Activated CD4-positive, alpha-beta T cell treated with anti-CD3 and anti-CD28 coated beads for 24 hours (primary cell): ENCODE measurements around the gene MCM3AP.
"Not testable (repeated sequence)": the region's sequence is repeated elsewhere in the genome, so short reads cannot be mapped to it uniquely, and the experiment has no call there.

ENCODE experiments used
- DNase-seq, 2 donors: peaks; one replicate each; pipeline ENCODE4 v3.0.0-alpha.2; 2020; ENCODE audit warnings: low read depth in 2 of 2

The MCM3AP gene

GRCh38 chr21:46205166-46205565 is 80.2 kb downstream of the MCM3AP start:
- DNase-seq = no peak

DNA sequence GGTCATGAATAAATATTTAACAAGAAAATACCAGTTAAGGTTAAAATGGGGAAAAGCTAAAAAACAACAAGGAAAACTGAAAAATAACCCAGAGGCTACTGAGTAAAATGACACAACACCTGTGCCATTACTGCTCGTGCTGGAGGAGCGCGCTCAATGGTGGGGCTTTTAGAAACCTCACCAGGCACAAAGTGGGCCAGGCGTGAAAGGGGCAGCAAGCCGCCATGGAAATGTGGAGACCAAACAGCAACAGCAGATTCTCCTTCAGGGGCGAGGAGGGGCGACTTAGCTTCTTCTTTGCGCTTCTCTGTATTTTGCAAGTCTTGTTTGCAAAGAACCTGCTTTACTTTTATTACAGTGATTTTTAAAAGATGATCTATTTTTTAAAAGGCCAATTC is 82.2 kb downstream of the MCM3AP start:
- no peak for DNase-seq

DNA sequence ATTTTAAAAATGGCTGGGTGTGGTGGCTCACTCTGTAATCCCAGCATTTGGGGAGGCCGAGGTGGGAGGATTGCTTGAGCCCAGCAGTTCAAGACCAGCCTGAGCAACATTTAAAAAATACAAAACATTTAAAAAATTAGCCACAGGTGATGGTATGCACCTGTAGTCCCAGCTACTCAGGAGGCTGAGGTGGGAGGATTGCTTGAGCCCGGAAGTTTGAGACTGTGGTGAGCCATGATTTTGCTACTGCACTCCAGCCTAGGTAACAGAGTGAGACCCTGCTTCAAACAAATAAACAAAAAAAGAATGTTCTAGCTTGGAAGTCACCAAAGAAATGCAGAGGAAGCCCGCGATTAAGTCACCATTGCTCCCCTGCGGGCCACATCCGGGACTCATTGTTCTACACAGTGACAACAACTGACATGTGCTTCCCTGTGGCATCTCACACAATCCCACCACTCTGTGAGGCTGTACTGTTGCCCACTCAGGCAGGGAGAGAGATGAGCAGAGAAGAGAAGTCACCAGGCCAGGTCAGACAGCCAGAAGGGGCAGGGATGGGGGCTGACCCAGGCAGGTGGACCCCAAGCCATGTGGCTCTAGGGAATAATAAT is 82.7 kb downstream of the MCM3AP start:
- no peak for DNase-seq

GRCh38 chr21:46200877-46201803 is 84.3 kb downstream of the MCM3AP start:
- not testable (repeated sequence) for DNase-seq

GRCh38 chr21:46199436-46200373 is 85.7 kb downstream of the MCM3AP start:
- DNase-seq = no peak

DNA sequence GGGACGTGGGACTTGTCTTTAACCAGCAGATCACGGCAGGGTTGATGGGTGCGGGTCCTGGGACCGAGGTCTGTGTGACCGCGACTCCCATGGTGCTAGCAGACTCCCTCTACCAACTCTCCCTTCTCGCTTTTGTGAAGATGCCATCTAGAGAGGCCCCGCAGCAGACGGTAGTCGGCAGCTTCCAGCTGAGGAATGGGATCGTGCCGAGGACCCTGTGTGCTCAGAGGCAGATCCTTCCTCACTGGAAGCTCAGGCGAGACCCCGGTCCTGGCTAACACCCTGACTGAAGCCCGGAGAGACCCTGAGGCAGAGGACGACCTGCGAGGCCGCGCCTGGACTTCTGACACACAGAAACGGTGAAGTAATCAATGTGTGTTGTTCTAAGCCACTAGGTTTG is 88.7 kb downstream of the MCM3AP start:
- DNase-seq = no peak

- DNase-seq = no peak
These were observed 89.7 kb downstream of the MCM3AP start for GRCh38 chr21:46195595-46196195.

DNA sequence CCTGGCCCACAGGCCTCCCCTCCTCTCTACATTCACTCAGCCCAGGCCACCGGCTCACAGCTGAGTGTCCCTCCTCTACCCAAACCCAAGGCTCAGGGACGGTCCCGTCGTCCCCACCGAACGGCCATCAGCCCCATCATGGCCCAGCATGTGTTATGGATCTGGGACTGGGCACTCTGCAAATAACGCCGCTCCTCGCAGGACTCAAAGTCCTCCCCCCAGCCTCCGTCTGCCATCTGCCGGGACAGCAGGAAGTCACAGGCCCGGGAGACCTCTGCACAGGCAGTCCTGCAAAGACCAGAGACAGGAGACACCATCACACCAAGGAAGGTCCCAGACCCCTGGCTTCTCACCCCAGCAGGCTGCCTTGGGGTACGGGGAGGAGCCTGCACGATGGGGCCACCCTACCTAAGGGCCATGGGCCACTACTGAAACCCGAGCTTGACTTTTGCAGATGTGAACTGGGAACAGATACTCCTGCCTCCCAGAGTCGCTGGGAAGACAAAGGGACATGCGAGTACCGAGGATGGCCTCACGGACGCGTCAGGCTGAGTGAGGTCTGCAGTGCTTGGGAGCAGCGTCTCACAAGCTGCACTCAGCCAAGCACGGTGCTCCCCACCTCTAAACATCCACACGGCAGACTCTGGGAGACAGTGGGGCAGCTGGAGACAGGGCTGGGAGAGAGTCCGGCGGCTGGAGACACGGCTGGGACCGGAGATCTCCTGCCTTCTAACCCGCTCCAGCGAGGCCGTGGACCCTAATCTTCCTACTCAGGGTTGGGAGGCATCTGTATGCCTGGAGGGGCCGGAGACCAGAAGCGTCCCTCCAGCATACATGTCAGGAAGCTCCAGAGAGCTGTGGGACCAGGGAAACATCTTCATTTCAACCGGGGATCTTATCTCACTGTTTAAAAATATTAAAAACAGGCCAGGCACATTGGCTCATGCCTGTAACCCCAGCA is 90.8 kb downstream of the MCM3AP start:
- no peak for DNase-seq

DNA sequence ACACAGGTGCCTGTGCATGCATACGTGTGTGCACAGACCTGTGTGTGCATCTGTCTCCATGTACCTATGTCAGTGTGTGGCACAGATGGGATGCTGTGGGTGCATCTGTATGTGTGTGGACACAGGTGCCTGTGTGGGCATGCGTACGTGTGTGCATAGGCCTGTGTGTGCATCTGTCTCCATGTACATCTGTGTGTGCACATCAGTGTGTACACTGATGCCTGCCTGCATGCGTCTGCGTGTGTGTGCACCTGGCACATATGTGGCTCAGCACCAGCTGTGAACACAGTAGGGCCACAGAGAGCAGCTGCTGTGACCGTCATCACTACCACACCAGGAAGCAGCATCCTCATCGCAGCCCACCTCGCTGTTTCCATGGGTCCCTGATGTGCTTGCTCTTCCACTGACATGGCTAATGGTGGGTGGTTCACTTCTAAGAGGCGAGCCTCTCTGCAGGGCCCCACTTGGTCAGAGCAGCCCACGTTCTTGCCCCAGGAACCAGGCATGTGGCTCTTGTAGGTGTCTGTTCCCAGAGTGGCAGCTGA is 91.5 kb downstream of the MCM3AP start:
- DNase-seq = no peak

DNA sequence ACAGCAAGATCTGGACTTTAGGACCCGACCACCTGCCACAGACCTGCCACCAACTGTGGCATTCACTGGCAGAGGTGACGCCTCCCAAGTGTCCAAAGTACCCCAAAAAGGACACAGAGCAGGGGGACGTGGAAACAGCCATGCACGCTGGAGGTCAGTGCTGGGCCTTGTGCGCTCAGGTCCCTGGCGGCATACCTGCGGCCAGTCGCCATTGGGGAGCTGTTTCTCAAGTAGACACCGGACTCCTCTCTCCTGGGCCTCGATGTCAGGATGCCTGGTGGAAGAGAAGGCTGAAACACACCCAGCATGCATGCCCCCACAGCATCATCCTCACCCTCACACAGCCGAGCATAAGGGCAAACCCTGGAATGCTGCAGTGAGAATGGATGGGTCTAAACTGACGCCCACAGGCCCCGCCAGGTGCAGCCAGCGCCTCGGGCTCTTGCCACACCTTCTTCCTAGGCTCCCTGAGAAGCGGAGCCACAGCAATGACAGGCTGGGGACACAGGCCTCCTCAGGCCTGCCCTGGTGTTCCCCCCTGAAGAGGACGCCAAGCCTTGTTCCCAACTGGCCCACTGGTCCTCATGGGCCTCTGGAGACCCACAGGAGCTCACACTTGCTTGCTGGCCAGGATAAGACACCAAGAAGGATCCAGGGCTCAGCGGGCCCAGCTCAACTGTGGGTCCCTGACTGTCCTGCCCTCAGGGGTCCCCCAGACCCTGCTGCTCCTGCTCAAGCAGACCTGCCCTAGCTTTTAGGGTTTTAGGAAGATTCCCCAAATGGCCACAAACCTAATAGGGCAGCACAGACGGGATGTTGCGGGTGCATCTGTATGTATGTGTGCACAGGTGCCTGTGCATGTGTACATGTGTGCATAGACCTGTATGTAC is 93.5 kb downstream of the MCM3AP start:
- no peak for DNase-seq

DNA sequence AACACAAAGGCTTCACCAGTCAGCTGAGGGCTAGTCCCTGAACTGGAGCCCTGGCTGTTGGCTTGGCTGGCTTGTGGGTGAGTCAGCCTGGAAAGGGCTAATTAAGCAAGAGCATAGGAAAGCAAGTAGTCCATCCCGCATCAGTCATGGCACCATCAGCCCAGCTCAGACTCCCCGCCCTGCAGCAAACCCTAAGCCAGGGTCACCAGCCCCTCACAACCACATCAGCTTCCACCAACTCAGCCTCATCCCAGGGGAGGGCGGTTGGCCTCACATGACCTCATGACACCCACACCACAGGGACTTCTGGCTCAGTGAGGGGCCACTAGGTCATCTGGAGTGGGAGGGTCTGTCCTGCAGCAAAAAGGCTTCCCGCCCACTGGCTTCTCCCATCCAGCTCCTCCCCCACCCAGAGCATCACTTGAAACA is 94.1 kb downstream of the MCM3AP start:
- DNase-seq = no peak

DNA sequence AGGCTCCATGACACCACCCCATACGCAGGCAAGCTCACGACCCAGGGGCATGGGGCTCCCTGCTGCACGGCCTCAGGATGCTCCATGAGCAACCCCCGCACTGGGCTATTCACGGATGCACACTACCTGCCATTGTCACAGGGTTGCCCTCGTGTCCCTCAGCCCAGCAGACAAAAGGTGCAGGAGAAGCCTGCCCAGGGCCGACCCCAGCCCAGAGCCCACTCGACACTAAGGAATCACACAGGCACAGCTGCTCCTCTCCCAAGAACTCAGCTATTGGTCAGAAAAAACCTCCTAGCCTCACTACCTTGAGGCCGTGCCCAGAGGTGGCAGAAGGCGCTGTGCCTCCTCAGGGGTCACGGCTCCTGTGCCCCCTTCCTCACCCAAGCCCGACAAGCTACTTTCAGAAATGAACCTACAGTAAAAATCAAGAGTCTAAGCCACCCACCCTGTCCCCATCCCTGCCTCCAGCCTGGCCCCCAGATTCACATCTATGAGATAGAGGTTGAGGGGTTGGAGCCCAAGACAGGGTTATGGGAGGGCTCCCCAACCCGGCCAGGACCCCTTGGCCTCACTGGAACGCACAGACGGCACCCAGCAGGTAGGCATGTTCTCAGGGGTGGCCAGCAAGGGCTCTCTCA is 94.8 kb downstream of the MCM3AP start:
- DNase-seq = no peak

DNA sequence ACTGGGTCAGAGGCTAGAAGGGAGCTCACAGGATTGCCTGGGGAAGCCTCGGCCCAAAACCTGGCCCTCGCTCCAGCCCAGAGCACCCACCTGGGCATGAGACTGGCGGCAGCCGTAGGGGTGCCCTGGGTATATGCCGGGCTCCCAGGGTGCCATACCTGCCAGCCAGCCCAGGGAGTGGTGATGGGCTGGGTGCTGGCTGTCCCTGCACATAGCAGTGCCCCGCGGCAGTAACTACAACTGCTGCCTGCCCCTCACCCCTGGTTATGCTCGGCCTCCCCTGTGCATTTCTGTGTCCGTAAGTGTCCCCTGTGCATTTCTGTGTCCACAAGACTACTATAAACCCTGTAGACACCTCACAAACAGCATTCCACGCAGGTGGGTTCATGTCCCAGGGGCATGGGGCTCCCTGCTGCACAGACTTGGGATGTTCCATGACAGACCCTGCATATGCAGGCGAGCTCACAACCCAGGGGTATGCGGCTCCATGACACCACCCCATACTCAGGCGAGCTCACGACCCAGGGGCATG is 95.4 kb downstream of the MCM3AP start:
- DNase-seq = no peak

- no peak for DNase-seq
These were observed 96.0 kb downstream of the MCM3AP start for GRCh38 chr21:46189213-46189958.

- DNase-seq = no peak
These were observed 96.9 kb downstream of the MCM3AP start for GRCh38 chr21:46188226-46189212.

DNA sequence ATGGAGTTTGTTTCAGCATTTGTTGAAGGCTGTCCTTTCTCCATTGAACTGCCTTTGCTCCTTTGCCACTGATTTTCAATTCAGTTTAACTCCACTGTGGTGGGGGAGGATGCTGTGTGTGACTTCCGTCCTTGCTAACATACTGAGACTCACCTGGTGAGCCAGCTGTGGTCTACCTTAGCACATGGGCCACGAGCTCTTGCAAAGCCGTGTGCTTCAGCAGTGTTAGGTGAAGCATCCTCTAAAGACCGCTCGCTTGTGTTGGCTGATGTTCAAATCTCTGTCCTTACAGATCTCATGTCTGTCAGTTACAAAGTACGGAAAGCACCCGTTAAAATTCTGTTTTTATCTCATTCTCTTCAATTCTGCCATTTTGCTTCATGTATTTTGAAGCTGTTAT is 97.6 kb downstream of the MCM3AP start:
- DNase-seq = no peak
